HG03095 (cell line): Measurements from ENCODE around the gene PDPK1.
"Not testable (repeated sequence)": the region's sequence is repeated elsewhere in the genome, so short reads cannot be mapped to it uniquely, and the experiment has no call there.

Experiments used
- ATAC-seq: cut with Tn5 transposase; IDR thresholded peaks from one replicate; pipeline ENCODE4 v1.9.1; 2021; ENCODE audit warnings: moderate library complexity; ENCODE audit not compliant: unreplicated experiment

Gene PDPK1

GRCh38 chr16:2609827-2610470 lies 72.1 kb downstream of the PDPK1 start:
- no peak for ATAC-seq

DNA sequence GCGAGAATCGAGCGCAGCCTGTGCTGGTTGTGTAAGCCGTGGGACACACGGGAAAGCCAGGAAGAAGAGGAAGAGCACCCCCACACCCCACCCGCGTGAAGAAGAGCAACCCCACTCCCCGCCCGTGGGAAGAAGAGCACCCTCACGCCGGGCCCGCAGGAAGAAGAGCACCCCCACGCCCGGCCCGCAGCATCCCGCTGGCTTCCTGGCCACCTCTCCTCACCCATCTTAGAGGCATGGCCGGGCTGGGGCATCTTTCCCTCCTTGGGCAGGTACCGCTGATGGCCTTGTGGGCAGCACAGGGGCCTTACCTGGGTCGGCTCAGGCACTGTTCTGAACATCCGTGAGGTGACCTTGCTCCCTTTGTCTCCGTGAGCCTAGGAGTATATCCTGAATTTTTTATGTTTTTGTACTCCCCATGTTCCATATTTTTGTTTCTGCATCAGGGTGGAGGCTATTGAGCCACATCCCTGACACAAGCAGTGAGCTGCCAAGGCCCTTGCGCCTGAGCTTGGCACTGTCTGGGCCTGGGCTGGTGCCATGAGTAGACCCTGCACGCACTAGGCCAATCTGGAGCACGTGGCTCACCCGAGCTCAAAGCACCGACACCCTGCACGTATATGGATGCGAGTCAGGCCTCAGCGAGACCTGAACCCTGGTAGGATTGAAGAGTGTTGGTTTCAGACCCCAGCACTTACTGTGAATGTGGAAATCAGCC lies 73.1 kb downstream of the PDPK1 start:
- no peak for ATAC-seq

- no peak for ATAC-seq
Observed at GRCh38 chr16:2611499-2611862, 73.7 kb downstream of the PDPK1 start.

GRCh38 chr16:2611877-2612276 lies 74.1 kb downstream of the PDPK1 start:
- not testable (repeated sequence) for ATAC-seq

- not testable (repeated sequence) for ATAC-seq
Observed at GRCh38 chr16:2613251-2613650, 75.4 kb downstream of the PDPK1 start.

DNA sequence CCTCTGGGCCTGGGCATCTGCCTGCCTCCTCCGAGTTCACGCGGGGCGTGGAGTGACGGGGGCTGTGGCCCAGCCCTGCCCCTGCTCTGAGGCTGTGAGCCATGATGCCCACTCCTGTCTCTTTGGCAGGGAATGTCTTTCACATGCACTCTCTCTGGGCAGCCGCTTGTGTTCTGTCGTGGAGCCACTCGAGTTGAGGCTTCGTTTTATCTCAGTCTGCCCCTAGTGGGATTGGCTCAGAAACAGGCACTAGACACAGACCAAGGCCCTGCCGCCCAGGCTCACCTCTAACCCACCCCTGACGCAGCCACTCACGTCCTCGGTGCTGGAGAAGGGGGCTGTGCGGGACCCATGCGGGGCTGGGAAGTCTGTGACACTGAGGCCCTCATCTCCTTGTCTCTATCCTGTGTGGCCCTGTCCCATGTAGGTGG lies 77.0 kb downstream of the PDPK1 start:
- ATAC-seq, result no peak

DNA sequence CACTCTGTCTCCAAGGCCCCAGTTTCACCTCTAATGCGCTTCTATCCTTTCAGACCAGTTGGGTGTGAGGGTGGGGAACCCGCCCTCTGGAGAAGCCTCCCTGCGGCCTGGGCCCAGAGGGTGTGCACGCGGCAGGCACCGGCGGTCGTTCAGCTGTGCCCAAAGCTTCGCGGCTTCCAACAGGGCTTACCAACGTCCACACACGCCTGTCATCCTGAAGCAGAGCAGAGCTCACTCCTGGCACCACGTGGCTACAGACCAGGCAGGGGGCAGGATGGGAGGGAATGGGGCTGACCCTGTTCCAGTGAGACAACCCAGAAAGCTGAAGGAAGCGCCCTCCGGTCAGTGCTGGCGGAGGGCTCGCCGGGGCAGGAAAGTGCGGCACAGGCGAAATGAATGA lies 81.1 kb downstream of the PDPK1 start:
- ATAC-seq, result not testable (repeated sequence)

GRCh38 chr16:2619628-2620027 lies 81.8 kb downstream of the PDPK1 start:
- ATAC-seq, result not testable (repeated sequence)

GRCh38 chr16:2620870-2621269 lies 83.0 kb downstream of the PDPK1 start:
- ATAC-seq, result not testable (repeated sequence)

- not testable (repeated sequence) for ATAC-seq
Observed at GRCh38 chr16:2621395-2621794, 83.6 kb downstream of the PDPK1 start.

DNA sequence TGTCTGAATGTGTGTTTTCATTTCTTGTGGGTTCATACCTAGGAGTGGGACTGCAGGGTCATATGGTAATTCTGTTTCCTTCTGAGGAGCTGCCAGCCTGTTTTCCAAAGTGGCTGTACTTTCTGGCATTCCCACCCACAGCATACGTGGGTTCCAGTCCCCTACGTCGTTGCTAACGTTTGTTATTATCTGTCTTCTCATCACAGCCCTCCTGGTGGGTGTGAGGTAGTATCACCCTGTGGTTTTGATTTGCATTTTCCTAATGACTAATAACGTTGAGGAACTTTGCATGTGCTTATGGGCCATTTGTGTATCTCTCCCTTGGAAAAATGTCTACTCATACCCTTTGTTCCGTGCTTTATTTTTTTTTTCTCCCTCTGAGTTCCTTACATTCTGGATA lies 89.3 kb downstream of the PDPK1 start:
- not testable (repeated sequence) for ATAC-seq

DNA sequence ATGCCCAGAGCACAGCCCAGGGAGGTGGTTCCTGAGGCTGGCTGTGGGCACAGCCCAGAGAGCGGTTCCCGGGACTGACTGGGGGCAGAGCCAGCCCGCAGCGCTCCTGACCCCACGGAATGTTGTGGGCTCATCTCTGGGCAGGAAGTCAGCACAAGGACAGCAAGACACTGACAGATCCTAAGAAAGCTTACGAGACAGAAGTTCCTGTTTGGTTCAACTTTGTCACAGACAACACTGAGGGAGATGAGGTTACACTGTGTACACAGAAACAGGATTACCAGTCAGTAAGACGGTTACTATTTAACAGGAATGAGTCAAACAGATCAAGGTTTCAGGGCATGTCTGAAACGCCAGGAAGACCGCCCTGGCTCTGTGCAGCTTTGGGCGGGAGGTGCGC lies 93.4 kb downstream of the PDPK1 start:
- ATAC-seq, result not testable (repeated sequence)

GRCh38 chr16:2632291-2632690 lies 94.5 kb downstream of the PDPK1 start:
- ATAC-seq, result not testable (repeated sequence)

DNA sequence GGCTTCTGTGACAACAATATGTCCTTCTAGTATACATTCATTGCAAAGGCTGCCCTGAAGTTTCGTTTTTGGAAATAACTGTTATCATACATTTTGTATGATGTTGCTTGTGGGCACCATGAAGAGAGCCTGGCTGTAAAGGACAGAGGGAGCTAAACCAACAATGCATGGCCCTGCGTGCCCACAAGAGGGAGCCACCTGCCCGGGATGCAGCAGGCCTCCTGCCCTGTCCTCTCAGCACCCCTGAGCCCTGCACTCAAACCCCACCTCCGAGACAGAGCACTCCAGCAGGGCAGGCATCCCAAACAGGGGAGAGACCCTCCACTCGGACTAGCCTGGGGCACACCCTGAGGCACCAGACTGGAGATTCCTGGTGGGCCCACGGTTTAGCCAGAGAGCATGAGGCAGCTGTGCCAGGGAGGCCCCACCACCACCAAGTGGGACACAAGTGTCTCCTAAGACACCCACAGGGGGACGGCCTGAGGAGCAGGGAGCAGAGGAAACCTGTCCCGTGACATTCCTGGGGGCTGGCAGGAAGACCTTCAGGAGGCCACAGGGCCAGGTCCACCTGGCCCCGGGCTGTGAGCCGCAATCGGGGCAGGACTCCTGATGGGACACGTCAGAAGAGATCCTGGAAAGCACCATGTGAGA lies 101.4 kb downstream of the PDPK1 start:
- ATAC-seq, result not testable (repeated sequence)

DNA sequence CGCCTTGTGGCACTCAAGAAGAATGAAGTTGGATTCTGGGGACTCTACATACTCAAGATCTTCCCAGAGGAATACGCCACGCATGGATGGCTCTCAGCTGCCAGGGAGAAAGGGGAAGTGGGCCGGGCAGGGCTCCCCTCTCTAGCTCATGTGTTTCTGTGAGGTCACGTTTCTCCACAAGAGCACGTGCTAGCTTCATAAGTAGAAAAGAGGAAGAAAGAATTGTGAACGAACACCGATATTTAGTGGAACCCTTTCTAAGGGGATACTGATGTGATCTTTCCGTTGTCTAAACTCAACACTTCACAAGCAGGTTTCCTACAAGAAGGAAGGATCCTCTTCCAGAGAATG lies 101.9 kb downstream of the PDPK1 start:
- ATAC-seq, result not testable (repeated sequence)

GRCh38 chr16:2642561-2642960 lies 104.7 kb downstream of the PDPK1 start:
- ATAC-seq, result not testable (repeated sequence)

DNA sequence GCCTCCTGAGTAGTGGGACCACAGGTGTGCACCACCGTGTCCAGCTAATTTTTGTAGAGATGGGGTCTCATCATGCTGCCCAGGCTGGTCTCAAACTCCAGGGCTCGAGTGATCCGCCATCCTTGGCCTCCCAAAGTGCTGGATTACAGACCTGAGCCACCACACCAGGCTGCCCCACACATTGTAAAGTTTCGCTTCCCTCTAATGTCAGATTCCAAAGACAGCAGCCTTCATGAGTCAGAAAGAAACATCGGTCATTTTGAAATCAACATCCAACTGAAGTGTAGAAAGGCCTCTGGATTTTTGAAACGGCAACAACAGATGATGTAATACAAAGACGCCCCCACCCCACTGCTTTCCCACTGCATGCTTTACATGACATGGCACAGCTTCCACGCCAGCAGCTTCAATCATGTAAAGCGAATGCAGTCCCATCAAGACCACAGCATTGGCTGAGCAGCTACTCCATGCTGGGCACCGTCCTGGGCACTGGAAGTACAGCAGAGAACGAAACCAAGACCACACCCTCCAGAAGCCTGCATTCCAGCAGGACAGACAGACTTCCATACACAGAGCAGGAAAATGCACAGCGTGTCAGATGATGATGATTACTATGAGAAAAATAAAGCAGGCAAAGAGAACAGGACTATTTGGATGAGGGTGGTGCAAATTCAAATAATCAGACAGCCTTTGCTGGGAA lies 107.1 kb downstream of the PDPK1 start:
- not testable (repeated sequence) for ATAC-seq

DNA sequence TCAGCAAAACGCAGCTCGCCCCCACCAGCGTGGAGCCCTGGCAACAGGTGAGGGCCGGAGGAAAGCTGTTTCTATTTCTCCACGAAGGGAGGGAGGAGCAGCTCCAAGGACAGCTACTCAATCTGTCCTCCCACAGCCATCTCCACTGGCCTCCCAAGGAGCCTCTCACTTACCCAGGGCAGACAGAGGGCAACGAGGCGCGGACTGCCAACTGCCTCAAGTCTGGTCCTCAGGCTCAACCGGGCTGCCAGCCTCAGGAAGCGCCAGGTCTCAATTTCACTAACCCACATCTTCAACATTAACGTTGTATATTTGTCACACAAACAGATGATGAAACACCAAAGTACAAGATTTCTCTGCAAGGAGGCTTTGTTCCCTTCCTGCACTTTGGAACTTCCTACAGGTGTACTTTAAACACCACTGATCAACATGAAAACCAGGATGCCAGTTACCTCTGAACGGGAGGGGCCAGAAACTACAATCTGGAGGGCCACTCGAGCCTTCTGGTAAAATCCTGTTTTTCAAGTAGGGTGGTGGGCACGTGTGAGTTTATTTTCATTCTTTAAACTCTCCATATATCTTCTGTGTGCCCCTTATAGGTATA lies 113.5 kb downstream of the PDPK1 start:
- ATAC-seq, result not testable (repeated sequence)
